Fibroblast of skin of back (primary cell): ENCODE results near the gene ATP5PD. TPM values are rescaled to one million over a fixed set of nuclear protein-coding genes. Genes with fewer than 3 reads are reported as not detected.

Source experiments
- DNase-seq: peaks from one replicate; pipeline ENCODE4 v3.0.0-alpha.2; 2013
- polyA plus RNA-seq, 2 experiments: library from polyadenylated mRNA; unstranded; fragments of 120-200 nt; gene quantifications; one replicate each; pipeline ENCODE4 v1.2.1, GENCODE V29; 2013; ENCODE audit not compliant: insufficient read length in 2 of 2

The ATP5PD gene
- polyA plus RNA-seq (2013, experiment 1 of 2; ENCODE audit: insufficient read length), result 227 TPM
- polyA plus RNA-seq (2013, experiment 2 of 2; ENCODE audit: insufficient read length), result 207 TPM

GRCh38 chr17:75046407-75047289 is at the start of gene ATP5PD, which contains the start of gene KCTD2:
Gene ATP5PD (minus strand): TSS chr17:75046969. CDS start chr17:75042650, 4,319 bp downstream.
Gene KCTD2 (plus strand): TSS chr17:75047225. CDS start chr17:75047251, 26 bp downstream.
- peak; percentile 97 for DNase-seq

- DNase-seq, result peak; percentile 80
These were observed 49.4 kb upstream of the ATP5PD start for GRCh38 chr17:75096082-75096625.

GRCh38 chr17:75094871-75095399 is 48.2 kb upstream of the ATP5PD start:
- DNase-seq, result no peak

GRCh38 chr17:75093548-75094158 is 46.9 kb upstream of the ATP5PD start:
- DNase-seq, result no peak

GRCh38 chr17:75091855-75092327 is 45.1 kb upstream of the ATP5PD start:
- DNase-seq, result no peak

- DNase-seq, result no peak
These were observed 44.4 kb upstream of the ATP5PD start for GRCh38 chr17:75090871-75091854.

GRCh38 chr17:75088465-75089417 is 42.0 kb upstream of the ATP5PD start:
- DNase-seq, result peak; percentile 37

GRCh38 chr17:75087558-75088453 is 41.0 kb upstream of the ATP5PD start, which contains the start of gene SLC16A5:
Gene SLC16A5 (plus strand): TSS chr17:75087954. CDS start chr17:75093637, 5,683 bp downstream.
- DNase-seq, result peak; percentile 89

GRCh38 chr17:75087182-75087557 is 40.4 kb upstream of the ATP5PD start:
- DNase-seq, result no peak

- no peak for DNase-seq
These were observed 39.9 kb upstream of the ATP5PD start for GRCh38 chr17:75086496-75087181.

- DNase-seq, result peak; percentile 44
These were observed 37.4 kb upstream of the ATP5PD start for GRCh38 chr17:75084039-75084660.

GRCh38 chr17:75082683-75083082 is 35.9 kb upstream of the ATP5PD start:
- DNase-seq, result no peak

GRCh38 chr17:75081611-75082540 is 35.1 kb upstream of the ATP5PD start:
- no peak for DNase-seq

- no peak for DNase-seq
These were observed 32.2 kb upstream of the ATP5PD start for GRCh38 chr17:75079023-75079373.

GRCh38 chr17:75078284-75079022 is 31.7 kb upstream of the ATP5PD start:
- peak; percentile 87 for DNase-seq
